Fibroblast of lung (primary cell): Measurements from ENCODE around the gene SPPL2A. TPM values are rescaled to one million over a fixed set of nuclear protein-coding genes. Genes with fewer than 3 reads are reported as not detected.

ENCODE experiments used
- DNase-seq, 2 donors: peaks; one replicate each; pipeline versions ENCODE4 v3.0.0 to v3.0.0-alpha.2; 2010; ENCODE audit warnings: low read depth in 2 of 2
- H2AFZ ChIP-seq: 2 replicates; pipeline ENCODE4 v1.5.1; 2012; ENCODE audit warnings: low read length, control low read depth, inconsistent platforms
- H3K27ac ChIP-seq: 2 replicates; pipeline ENCODE4 v1.5.1; 2011; ENCODE audit warnings: low read length, control low read depth; ENCODE audit not compliant: insufficient read depth
- H3K27me3 ChIP-seq: 2 replicates; pipeline ENCODE4 v1.5.1; 2011; ENCODE audit warnings: mild to moderate bottlenecking, low read length; ENCODE audit not compliant: control insufficient read depth, insufficient read depth
- H3K36me3 ChIP-seq: 2 replicates; pipeline ENCODE4 v1.5.1; 2011; ENCODE audit warnings: low read length; ENCODE audit not compliant: control insufficient read depth, insufficient read depth
- H3K4me1 ChIP-seq: 2 replicates; pipeline ENCODE4 v1.5.1; 2011; ENCODE audit warnings: low read length; ENCODE audit not compliant: control insufficient read depth, insufficient read depth; ENCODE audit errors: extremely low read depth
- H3K4me2 ChIP-seq: 2 replicates; pipeline ENCODE4 v1.5.1; 2011; ENCODE audit warnings: low read length, control low read depth; ENCODE audit not compliant: insufficient read depth; ENCODE audit errors: extremely low read depth
- H3K4me3 ChIP-seq, 4 experiments: fragments of 200-600 bp in 1 of 4; sonication (generic) in 1 of 4; replicated peaks in 1 of 4; 2 replicates each; pipeline ENCODE4 v1.5.1; 2011 to 2016; ENCODE audit warnings: low read length in 4 of 4, low read depth in 3 of 4, mild to moderate bottlenecking in 3 of 4, control low read depth in 2 of 4, inconsistent platforms in 1 of 4, mixed read lengths in 1 of 4; ENCODE audit not compliant: insufficient read depth in 1 of 4; ENCODE audit errors: control extremely low read depth in 1 of 4
- H3K79me2 ChIP-seq: 2 replicates; pipeline ENCODE4 v1.5.1; 2012; ENCODE audit warnings: mild to moderate bottlenecking, low read length, inconsistent platforms; ENCODE audit not compliant: control insufficient read depth, insufficient read depth
- H3K9ac ChIP-seq: 2 replicates; pipeline ENCODE4 v1.5.1; 2011; ENCODE audit warnings: mild to moderate bottlenecking, low read length, control low read depth; ENCODE audit not compliant: insufficient read depth
- H3K9me3 ChIP-seq: 2 replicates; pipeline ENCODE4 v1.5.1; 2012; ENCODE audit warnings: low read depth, low read length; ENCODE audit not compliant: control insufficient read depth, insufficient read depth
- H4K20me1 ChIP-seq: 2 replicates; pipeline ENCODE4 v1.5.1; 2011; ENCODE audit warnings: low read length; ENCODE audit not compliant: control insufficient read depth, insufficient read depth; ENCODE audit errors: extremely low read depth
- CTCF ChIP-seq, 2 donors: IDR thresholded peaks in 1 of 2; conservative IDR thresholded peaks in 1 of 2; 1 replicate in 1 of 2; 2 replicates in 1 of 2; pipeline ENCODE4 v1.5.1; 2011 to 2012; ENCODE audit warnings: low read length in 2 of 2, control low read depth in 1 of 2, inconsistent platforms in 1 of 2, low read depth in 1 of 2, mild to moderate bottlenecking in 1 of 2
- EZH2 ChIP-seq: IDR thresholded peaks from 2 replicates; pipeline ENCODE4 v1.5.1; 2012; ENCODE audit warnings: low read length, control low read depth, mild to moderate bottlenecking; ENCODE audit errors: missing control alignments
- polyA plus RNA-seq, 2 donors: library from polyadenylated mRNA; depleted of rRNA in 1 of 2; stranded (reverse) in 1 of 2; unstranded in 1 of 2; fragments of >200 nt; gene quantifications; 2 replicates each; pipeline ENCODE4 v1.2.1, GENCODE V29; 2011 to 2012; ENCODE audit warnings: missing spikeins in 1 of 2
- total RNA-seq: library from RNA; depleted of rRNA; stranded (reverse); fragments of >200 nt; gene quantifications from 2 replicates; pipeline ENCODE4 v1.2.1, GENCODE V29; 2014

The SPPL2A gene
- total and polyA plus RNA-seq, 2 donors (not counting 1 experiment from before 2014, with no cell fraction given) = 97.6 to 120 TPM

- Histone ChIP-seq H3K9me3 (no peaks in the 10 kb centered on the region), H3K4me2 (no peak overlapping the region)
- TF ChIP-seq EZH2 (no peak), CTCF (conservative IDR thresholded peaks at IDR 0.05 in 1 of 2, IDR thresholded peaks at IDR 0.05 in 1 of 2; ENCODE audit: low read depth in 1 of 2, low read length in 2 of 2) (no peak)
These were observed 33.2 kb upstream of the SPPL2A start for GRCh38 chr15:50798684-50799083.

GRCh38 chr15:50797926-50798325, 32.4 kb upstream of the SPPL2A start:
- TF ChIP-seq EZH2 (no peak), CTCF (conservative IDR thresholded peaks at IDR 0.05 in 1 of 2, IDR thresholded peaks at IDR 0.05 in 1 of 2; ENCODE audit: low read depth in 1 of 2, low read length in 2 of 2) (no peak)
- Histone ChIP-seq H3K79me2 (no peaks in the 10 kb centered on the region), H3K4me1 (no peaks in the 10 kb centered on the region), H2AFZ (no peak overlapping the region), H3K27ac (no peak overlapping the region), H3K27me3 (no peaks in the 10 kb centered on the region), H3K4me2 (no peak overlapping the region), H3K9ac (no peak overlapping the region), H3K36me3 (no peaks in the 10 kb centered on the region), H3K9me3 (no peaks in the 10 kb centered on the region), H3K4me3 (no peak overlapping the region), H4K20me1 (no peaks in the 10 kb centered on the region)
- no peak for DNase-seq

More at GRCh38 chr15:50798684-50799083, 33.2 kb upstream of the SPPL2A start:
- no peaks in the 10 kb centered on the region for H4K20me1 ChIP-seq
- H3K4me3 ChIP-seq = no peak overlapping the region
- H3K9ac ChIP-seq = no peak overlapping the region
- no peak overlapping the region for H2AFZ ChIP-seq
- H3K4me1 ChIP-seq = no peaks in the 10 kb centered on the region
- no peaks in the 10 kb centered on the region for H3K36me3 ChIP-seq
- no peak overlapping the region for H3K27ac ChIP-seq
- no peaks in the 10 kb centered on the region for H3K27me3 ChIP-seq
- peak; percentile 12 to 15 for DNase-seq
- H3K79me2 ChIP-seq = no peaks in the 10 kb centered on the region

- H3K9me3 ChIP-seq = no peaks in the 10 kb centered on the region
- no peak overlapping the region for H2AFZ ChIP-seq
- H3K27ac ChIP-seq = no peak overlapping the region
- no peak for DNase-seq
- TF ChIP-seq EZH2 (no peak), CTCF (conservative IDR thresholded peaks at IDR 0.05 in 1 of 2, IDR thresholded peaks at IDR 0.05 in 1 of 2; ENCODE audit: low read depth in 1 of 2, low read length in 2 of 2) (no peak)
- H3K4me3 ChIP-seq = no peak overlapping the region
- no peaks in the 10 kb centered on the region for H3K79me2 ChIP-seq
- H3K27me3 ChIP-seq = no peaks in the 10 kb centered on the region
- no peaks in the 10 kb centered on the region for H4K20me1 ChIP-seq
- H3K36me3 ChIP-seq = no peaks in the 10 kb centered on the region
- no peak overlapping the region for H3K4me2 ChIP-seq
- no peaks in the 10 kb centered on the region for H3K4me1 ChIP-seq
- H3K9ac ChIP-seq = no peak overlapping the region
These were observed 26.0 kb upstream of the SPPL2A start for GRCh38 chr15:50791486-50791885.
